Measurements from ENCODE around the gene C1orf159.

Gene C1orf159

DNA sequence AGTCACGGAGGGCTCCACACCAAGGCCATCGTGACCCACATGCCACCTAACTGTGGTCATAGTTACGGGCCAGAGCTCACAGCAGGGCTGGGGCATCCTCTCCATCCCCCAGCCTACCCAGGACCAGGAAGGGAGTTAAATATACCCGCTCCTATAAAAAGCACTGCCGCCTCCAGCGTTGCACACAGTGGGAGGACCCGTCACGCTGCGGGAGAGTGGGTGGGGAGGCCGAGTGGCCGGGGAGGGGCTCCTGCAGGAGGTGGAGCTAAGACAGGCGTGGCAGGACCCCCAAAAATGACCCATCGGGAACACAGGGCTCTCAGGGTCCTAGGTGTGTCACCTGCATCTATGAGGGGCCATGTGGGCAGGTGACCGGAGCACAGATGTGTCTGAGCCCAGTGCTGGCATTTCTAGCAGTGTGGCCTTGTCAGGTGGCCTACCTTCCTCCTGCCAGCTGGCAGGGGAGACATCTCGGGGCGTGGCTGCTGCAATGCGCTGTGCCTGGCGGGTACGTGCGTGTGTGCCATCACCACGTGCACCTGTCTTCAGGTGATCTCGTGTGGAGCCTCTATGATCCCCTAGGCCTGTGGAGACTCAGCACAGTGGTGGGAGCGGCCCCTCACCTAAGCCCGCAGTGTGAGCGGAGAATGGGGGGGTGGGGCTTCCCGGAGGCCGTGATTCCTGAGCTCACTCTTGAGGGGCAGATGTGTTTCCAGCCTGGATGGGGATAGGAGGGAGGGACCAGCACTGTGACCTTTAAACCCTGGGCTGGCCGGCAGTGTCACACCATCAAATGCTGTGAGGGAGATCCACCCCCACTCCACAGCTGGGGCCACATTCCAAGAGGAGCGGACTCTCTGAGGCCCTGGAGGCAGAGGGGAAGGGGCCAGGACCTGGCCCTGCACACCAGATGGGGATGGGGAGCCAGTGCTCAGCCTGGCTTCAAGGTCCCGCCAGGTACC, 78.2 kb downstream of the C1orf159 start:
- Histone ChIP-seq H3K4me1 (ENCODE audit: control extremely low read depth in 1 of 4, control insufficient read depth in 4 of 4, insufficient read depth in 4 of 4, low read length in 3 of 4) (peaks cover 0 to 44% (median 40%) of the 10 kb centered on the region in 4 experiments), H3K27ac (ENCODE audit: insufficient read depth in 1 of 2, low read depth in 1 of 2, low read length in 2 of 2, poor library complexity in 1 of 2, severe bottlenecking in 2 of 2) (no peak overlapping the region), H3K36me3 (ENCODE audit: control insufficient read depth in 4 of 4, insufficient read depth in 4 of 4, low read length in 3 of 4) (no peaks in the 10 kb centered on the region), H3K27me3 (replicated peaks in 2 of 5; ENCODE audit: control insufficient read depth in 4 of 5, insufficient read depth in 5 of 5, low read length in 4 of 5) (peaks cover 0 to 78% (median 17%) of the 10 kb centered on the region in 5 experiments), H3K9me3 (ENCODE audit: control extremely low read depth in 1 of 5, control insufficient read depth in 4 of 5, insufficient read depth in 2 of 5, low read depth in 1 of 5, low read length in 4 of 5) (peaks cover 0 to 1% (median 0%) of the 10 kb centered on the region in 5 experiments), H3K4me3 (ENCODE audit: control insufficient read depth in 1 of 7, extremely low read depth in 1 of 7, insufficient read depth in 4 of 7, low read depth in 2 of 7, low read length in 6 of 7) (no peak overlapping the region)
- ChIA-PET POLR2A (no interaction called here), CTCF (interaction anchor here (1.8 to 4.4 kb wide), 5 partner anchors 23 to 214 kb away, joined by 5 to 26 read pairs (median 6); no protein-coding TSS in a partner anchor)
- no peak for DNase-seq
- 91% methylated on average over 27 of the region's 30 CpGs for WGBS (ENCODE audit: insufficient coverage)

DNA sequence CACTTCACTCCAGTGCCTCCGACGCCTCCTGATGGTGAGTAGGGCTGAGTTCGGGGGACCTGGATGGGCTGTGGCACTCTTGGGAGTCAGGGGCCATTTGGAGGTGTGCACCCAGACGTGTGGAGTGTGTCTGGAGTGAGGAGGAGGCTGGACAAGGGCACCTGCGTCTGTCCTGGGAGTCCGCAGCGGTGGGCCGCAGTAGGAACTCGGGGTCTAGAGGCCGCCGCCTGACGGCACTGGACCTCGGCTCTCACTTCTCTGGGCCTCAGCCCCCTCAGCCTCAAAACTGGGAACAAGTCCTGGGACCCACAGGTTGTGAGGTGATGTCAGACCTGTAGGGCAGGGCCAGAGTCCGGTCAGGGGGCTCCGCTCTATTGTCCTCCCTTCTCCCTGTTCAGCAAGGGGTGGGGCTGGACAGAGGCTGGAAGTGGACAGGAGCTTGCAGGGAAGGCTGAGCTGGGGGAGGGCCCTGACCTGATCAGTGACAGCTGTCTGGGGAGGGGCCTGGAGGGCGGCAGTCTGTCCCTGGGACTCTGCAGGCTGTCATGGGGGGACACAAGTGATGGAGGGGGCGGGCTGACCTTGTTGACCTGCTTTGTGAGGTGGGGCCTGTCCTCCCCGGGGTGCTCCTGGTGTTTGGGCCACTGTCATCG, 80.5 kb downstream of the C1orf159 start:
- H3K27ac ChIP-seq (ENCODE audit: insufficient read depth in 1 of 2, low read depth in 1 of 2, low read length in 2 of 2, poor library complexity in 1 of 2, severe bottlenecking in 2 of 2): no peak overlapping the region
- H3K4me1 ChIP-seq (ENCODE audit: control extremely low read depth in 1 of 4, control insufficient read depth in 4 of 4, insufficient read depth in 4 of 4, low read length in 3 of 4): peaks cover 0 to 43% (median 40%) of the 10 kb centered on the region in 4 experiments
- CTCF ChIA-PET: interaction anchor here (0.6 to 1.4 kb wide), 4 partner anchors 13 to 87 kb away, joined by 3 to 4 read pairs (median 4); no protein-coding TSS in a partner anchor
- H3K27me3 ChIP-seq (replicated peaks in 2 of 5; ENCODE audit: control insufficient read depth in 4 of 5, insufficient read depth in 5 of 5, low read length in 4 of 5): peaks cover 0 to 93% (median 17%) of the 10 kb centered on the region in 5 experiments
- no peaks in the 10 kb centered on the region for H3K36me3 ChIP-seq (ENCODE audit: control insufficient read depth in 4 of 4, insufficient read depth in 4 of 4, low read length in 3 of 4)
- DNase-seq: no peak
- no peaks in the 10 kb centered on the region for H3K9me3 ChIP-seq (ENCODE audit: control extremely low read depth in 1 of 5, control insufficient read depth in 4 of 5, insufficient read depth in 2 of 5, low read depth in 1 of 5, low read length in 4 of 5)
- POLR2A ChIA-PET: no interaction called here
- 89% methylated on average over 16 of the region's 19 CpGs for WGBS (ENCODE audit: insufficient coverage)
- H3K4me3 ChIP-seq (ENCODE audit: control insufficient read depth in 1 of 7, extremely low read depth in 1 of 7, insufficient read depth in 4 of 7, low read depth in 2 of 7, low read length in 6 of 7): no peak overlapping the region

DNA sequence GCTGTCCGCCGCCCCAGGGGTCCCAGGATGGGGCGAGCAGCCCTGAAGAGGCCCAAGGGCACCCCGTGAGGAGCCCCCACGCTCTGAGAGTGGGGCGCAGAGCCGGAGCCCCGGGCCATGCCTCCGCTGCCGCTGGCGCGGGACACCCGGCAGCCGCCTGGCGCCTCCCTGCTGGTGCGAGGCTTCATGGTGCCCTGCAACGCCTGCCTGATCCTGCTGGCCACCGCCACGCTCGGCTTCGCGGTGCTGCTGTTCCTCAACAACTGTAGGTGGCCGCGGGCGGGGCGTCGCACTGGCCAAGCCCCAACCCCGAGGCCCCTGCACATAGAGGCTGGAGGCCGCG, 81.5 kb downstream of the C1orf159 start:
- H3K4me3 ChIP-seq (ENCODE audit: control insufficient read depth in 1 of 7, extremely low read depth in 1 of 7, insufficient read depth in 4 of 7, low read depth in 2 of 7, low read length in 6 of 7): no peak overlapping the region
- peaks cover 0 to 83% (median 11%) of the 10 kb centered on the region in 5 experiments for H3K27me3 ChIP-seq (replicated peaks in 2 of 5; ENCODE audit: control insufficient read depth in 4 of 5, insufficient read depth in 5 of 5, low read length in 4 of 5)
- ChIA-PET POLR2A (no interaction called here), CTCF (no interaction called here)
- peaks cover 0 to 33% (median 30%) of the 10 kb centered on the region in 4 experiments for H3K4me1 ChIP-seq (ENCODE audit: control extremely low read depth in 1 of 4, control insufficient read depth in 4 of 4, insufficient read depth in 4 of 4, low read length in 3 of 4)
- no peaks in the 10 kb centered on the region for H3K36me3 ChIP-seq (ENCODE audit: control insufficient read depth in 4 of 4, insufficient read depth in 4 of 4, low read length in 3 of 4)
- no peak overlapping the region for H3K27ac ChIP-seq (ENCODE audit: insufficient read depth in 1 of 2, low read depth in 1 of 2, low read length in 2 of 2, poor library complexity in 1 of 2, severe bottlenecking in 2 of 2)
- 28% methylated on average over 26 of the region's 30 CpGs for WGBS (ENCODE audit: insufficient coverage)
- no peaks in the 10 kb centered on the region for H3K9me3 ChIP-seq (ENCODE audit: control extremely low read depth in 1 of 5, control insufficient read depth in 4 of 5, insufficient read depth in 2 of 5, low read depth in 1 of 5, low read length in 4 of 5)
- DNase-seq: peak in 2 of 3 donors; percentile 59 to 60

DNA sequence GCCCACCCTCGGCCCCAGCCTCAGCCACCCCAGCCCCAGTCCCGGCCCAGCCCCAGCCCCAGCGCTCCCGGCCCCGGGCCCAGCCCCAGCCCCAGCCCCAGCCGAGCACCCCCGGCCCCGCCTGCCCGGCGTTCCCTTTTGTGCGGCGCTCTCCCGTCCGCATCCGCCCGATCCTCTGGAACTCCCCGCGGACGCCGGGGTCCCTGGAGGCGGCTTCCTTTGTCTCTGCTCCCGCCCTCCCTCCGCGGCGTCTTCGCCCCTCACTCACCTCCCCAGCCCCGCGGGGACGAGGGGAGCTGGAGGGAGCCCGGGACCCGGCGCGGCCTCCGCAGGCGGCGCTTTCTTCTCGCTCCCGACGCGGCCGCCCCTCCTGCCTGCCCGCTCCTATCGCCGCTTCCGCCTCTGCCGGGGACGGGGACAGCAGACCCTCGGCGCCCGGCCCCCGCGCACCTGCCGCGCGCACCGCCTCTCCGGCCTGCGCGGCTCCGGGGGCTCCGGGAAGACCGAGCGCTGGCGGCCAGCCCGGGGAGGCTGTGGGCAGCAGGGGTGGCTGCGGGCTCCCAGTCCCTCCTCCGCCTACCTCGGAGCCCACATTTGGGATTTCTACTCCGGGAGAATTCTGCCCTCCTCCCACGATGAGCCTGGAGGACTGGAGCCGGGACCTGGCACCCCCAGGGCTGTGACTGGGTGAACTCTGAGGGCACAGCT, 82.0 kb downstream of the C1orf159 start:
- ChIA-PET CTCF (interaction anchor here (1.0 to 2.8 kb wide), 7 partner anchors 10 to 88 kb away, joined by 3 to 7 read pairs (median 4); partner anchors contain the start of gene ISG15), POLR2A (no interaction called here)
- Histone ChIP-seq H3K9me3 (ENCODE audit: control extremely low read depth in 1 of 5, control insufficient read depth in 4 of 5, insufficient read depth in 2 of 5, low read depth in 1 of 5, low read length in 4 of 5) (no peaks in the 10 kb centered on the region), H3K27me3 (replicated peaks in 2 of 5; ENCODE audit: control insufficient read depth in 4 of 5, insufficient read depth in 5 of 5, low read length in 4 of 5) (peaks cover 0 to 78% (median 11%) of the 10 kb centered on the region in 5 experiments), H3K27ac (ENCODE audit: insufficient read depth in 1 of 2, low read depth in 1 of 2, low read length in 2 of 2, poor library complexity in 1 of 2, severe bottlenecking in 2 of 2) (no peak overlapping the region), H3K4me3 (ENCODE audit: control insufficient read depth in 1 of 7, extremely low read depth in 1 of 7, insufficient read depth in 4 of 7, low read depth in 2 of 7, low read length in 6 of 7) (peak overlapping the region in 5 of 7 experiments; percentile 17 to 50 (median 33)), H3K36me3 (ENCODE audit: control insufficient read depth in 4 of 4, insufficient read depth in 4 of 4, low read length in 3 of 4) (no peaks in the 10 kb centered on the region), H3K4me1 (ENCODE audit: control extremely low read depth in 1 of 4, control insufficient read depth in 4 of 4, insufficient read depth in 4 of 4, low read length in 3 of 4) (peaks cover 0 to 27% (median 24%) of the 10 kb centered on the region in 4 experiments)
- WGBS (ENCODE audit: insufficient coverage): under 1% methylated on average over 55 of the region's 71 CpGs
- no peak for DNase-seq

DNA sequence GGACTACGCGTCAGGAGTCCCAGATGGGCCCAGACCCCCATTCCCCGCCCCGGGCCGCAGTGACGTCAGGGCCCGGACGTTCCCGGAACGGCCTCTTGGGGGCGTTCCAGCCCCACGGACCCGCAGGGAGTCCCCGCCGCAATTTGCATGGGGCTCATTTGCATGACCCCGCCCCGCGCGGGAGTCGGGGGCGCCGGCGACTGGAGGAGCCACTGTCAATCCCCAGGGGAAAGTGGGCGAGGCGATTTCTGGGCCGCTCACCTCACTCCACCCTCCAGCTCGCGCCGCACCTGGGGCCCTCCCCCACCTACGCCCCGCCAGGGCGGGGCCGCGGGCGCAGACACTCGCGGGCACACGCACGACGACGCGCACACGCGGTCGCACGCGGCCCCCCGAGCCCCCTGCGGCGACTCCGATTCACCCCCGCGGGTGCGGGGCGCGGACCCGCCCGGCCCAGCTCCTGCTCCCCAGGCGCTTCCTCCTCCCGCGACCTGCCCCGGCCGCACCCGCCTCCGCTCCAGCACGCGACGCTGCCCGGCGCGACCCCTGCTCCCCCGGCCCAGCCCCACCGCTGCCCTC, 82.8 kb downstream of the C1orf159 start:
- no peak overlapping the region for H3K27ac ChIP-seq (ENCODE audit: insufficient read depth in 1 of 2, low read depth in 1 of 2, low read length in 2 of 2, poor library complexity in 1 of 2, severe bottlenecking in 2 of 2)
- peak; percentile 88 to 93 (median 92) for DNase-seq
- peak overlapping the region in 6 of 7 experiments; percentile 18 to 69 (median 50) for H3K4me3 ChIP-seq (ENCODE audit: control insufficient read depth in 1 of 7, extremely low read depth in 1 of 7, insufficient read depth in 4 of 7, low read depth in 2 of 7, low read length in 6 of 7)
- H3K36me3 ChIP-seq (ENCODE audit: control insufficient read depth in 4 of 4, insufficient read depth in 4 of 4, low read length in 3 of 4): no peaks in the 10 kb centered on the region
- CTCF ChIA-PET: interaction anchor here (0.5 to 2.8 kb wide), 11 partner anchors 9 to 204 kb away, joined by 3 to 12 read pairs (median 4); partner anchors contain the start of gene ISG15
- peaks cover 0 to 70% (median 6%) of the 10 kb centered on the region in 5 experiments for H3K27me3 ChIP-seq (replicated peaks in 2 of 5; ENCODE audit: control insufficient read depth in 4 of 5, insufficient read depth in 5 of 5, low read length in 4 of 5)
- whole genome bisulfite sequencing (ENCODE audit: insufficient coverage): 0% methylated on average over 53 of the region's 73 CpGs
- H3K4me1 ChIP-seq (ENCODE audit: control extremely low read depth in 1 of 4, control insufficient read depth in 4 of 4, insufficient read depth in 4 of 4, low read length in 3 of 4): peaks cover 0 to 21% (median 17%) of the 10 kb centered on the region in 4 experiments
- no peaks in the 10 kb centered on the region for H3K9me3 ChIP-seq (ENCODE audit: control extremely low read depth in 1 of 5, control insufficient read depth in 4 of 5, insufficient read depth in 2 of 5, low read depth in 1 of 5, low read length in 4 of 5)
- POLR2A ChIA-PET: no interaction called here

DNA sequence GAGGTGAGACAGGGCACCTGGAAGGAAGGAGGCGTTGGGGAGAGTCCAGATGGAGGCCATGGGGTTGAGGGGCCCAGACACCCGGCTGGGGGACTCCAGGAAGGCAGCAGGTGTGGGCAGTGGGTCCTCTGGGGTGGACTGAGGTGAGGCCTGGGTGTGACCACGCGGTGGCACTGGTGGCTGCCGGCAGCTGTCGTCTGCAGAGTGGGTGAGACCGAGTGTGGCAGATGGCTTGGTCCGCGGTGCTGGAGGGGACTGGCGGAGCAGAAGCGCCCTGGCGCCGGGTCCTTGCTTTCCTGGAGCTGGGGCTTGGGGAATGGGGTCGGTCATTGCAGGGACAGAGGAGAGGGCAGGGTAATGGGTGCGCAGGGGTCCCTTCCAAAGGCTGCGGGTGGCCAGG, 83.5 kb downstream of the C1orf159 start:
- WGBS (ENCODE audit: insufficient coverage): 23% methylated on average over 6 of the region's 16 CpGs
- ChIA-PET POLR2A (no interaction called here), CTCF (interaction anchor here (1.1 to 2.8 kb wide), 9 partner anchors 12 to 260 kb away, joined by 3 to 12 read pairs (median 4); partner anchors contain the start of gene ISG15)
- Histone ChIP-seq H3K4me1 (ENCODE audit: control extremely low read depth in 1 of 4, control insufficient read depth in 4 of 4, insufficient read depth in 4 of 4, low read length in 3 of 4) (peaks cover 0 to 21% (median 17%) of the 10 kb centered on the region in 4 experiments), H3K36me3 (ENCODE audit: control insufficient read depth in 4 of 4, insufficient read depth in 4 of 4, low read length in 3 of 4) (no peaks in the 10 kb centered on the region), H3K9me3 (ENCODE audit: control extremely low read depth in 1 of 5, control insufficient read depth in 4 of 5, insufficient read depth in 2 of 5, low read depth in 1 of 5, low read length in 4 of 5) (no peaks in the 10 kb centered on the region), H3K4me3 (ENCODE audit: control insufficient read depth in 1 of 7, extremely low read depth in 1 of 7, insufficient read depth in 4 of 7, low read depth in 2 of 7, low read length in 6 of 7) (peak overlapping the region in 3 of 7 experiments; percentile 19 to 69 (median 55)), H3K27ac (ENCODE audit: insufficient read depth in 1 of 2, low read depth in 1 of 2, low read length in 2 of 2, poor library complexity in 1 of 2, severe bottlenecking in 2 of 2) (no peak overlapping the region), H3K27me3 (replicated peaks in 2 of 5; ENCODE audit: control insufficient read depth in 4 of 5, insufficient read depth in 5 of 5, low read length in 4 of 5) (peaks cover 0 to 65% (median 5%) of the 10 kb centered on the region in 5 experiments)
- DNase-seq: peak; percentile 26 to 65 (median 58)
